K562 (cell line): ENCODE data around the gene NLRP4. TPM values are rescaled to one million over a fixed set of nuclear protein-coding genes. Genes with fewer than 3 reads are reported as not detected.

ENCODE experiments used
- ATAC-seq: fragments of 200-7000 bp; cut with Tn5 transposase; 3 replicates; pipeline ENCODE4 v1.9.1; 2020; ENCODE audit warnings: moderate library complexity
- BruUV-seq: library from RNA; stranded (reverse); fragments of 400-500 nt; replicated peaks from 2 replicates; lab custom pipeline; 2021; lab: Mats Ljungman, UMichigan
- CTCF ChIA-PET: fragments of 300-600 bp; formaldehyde crosslinking; extraction: SDS; loops from one replicate; lab custom pipeline; 2021; ENCODE audit warnings: low intra/inter-chr PET ratio; lab: Yijun Ruan, JAX
- POLR2A ChIA-PET: fragments of 300-600, 350-650 bp; sonication (Branson Sonifier 250); formaldehyde crosslinking; extraction: SDS; loops from one replicate; lab custom pipeline; 2021; ENCODE audit warnings: antibody characterized with exemption, inconsistent platforms; lab: Yijun Ruan, JAX
- DNase-seq, 4 experiments: peaks; one replicate each; pipeline versions ENCODE4 v3.0.0 to v3.0.0-alpha.2; 2011 to 2018; ENCODE audit warnings: low spot score in 3 of 4, mixed read lengths in 3 of 4; ENCODE audit errors: extremely low read depth in 1 of 4
- FAIRE-seq: peaks from 2 replicates; lab custom pipeline; 2011; peaks lifted over from hg19 to GRCh38; lab: Jason Lieb, UNC
- H2AFZ ChIP-seq: 2 replicates; pipeline ENCODE4 v1.6.0; 2011; ENCODE audit warnings: low read depth, low read length, control low read depth, inconsistent platforms
- H3K27ac ChIP-seq: fragments of 200-600 bp; 3 replicates; pipeline ENCODE4 v1.8.0; 2011; ENCODE audit warnings: low read depth, mild to moderate bottlenecking, control low read depth, inconsistent platforms, low read length, moderate library complexity, mixed read lengths; ENCODE audit errors: extremely low read depth
- H3K27me3 ChIP-seq, 2 experiments: fragments of 300-600 bp in 1 of 2; 2 replicates in 1 of 2; 3 replicates in 1 of 2; pipeline versions ENCODE4 v1.6.0 to v1.8.0; 2011; ENCODE audit warnings: inconsistent platforms in 2 of 2, low read length in 2 of 2, mild to moderate bottlenecking in 1 of 2, mixed read lengths in 1 of 2, moderate library complexity in 1 of 2; ENCODE audit not compliant: control insufficient read depth in 2 of 2, insufficient read depth in 2 of 2
- H3K36me3 ChIP-seq: fragments of 300-600 bp; 3 replicates; pipeline ENCODE4 v1.8.0; 2011; ENCODE audit warnings: mild to moderate bottlenecking, low read length, inconsistent platforms; ENCODE audit not compliant: control insufficient read depth, insufficient read depth
- H3K4me1 ChIP-seq, 2 experiments: fragments of 200-600 bp in 1 of 2; replicated peaks in 1 of 2; 2 replicates in 1 of 2; 3 replicates in 1 of 2; pipeline versions ENCODE4 v1.5.1 to v1.8.0; 2011; ENCODE audit warnings: inconsistent platforms in 2 of 2, low read length in 2 of 2, mild to moderate bottlenecking in 1 of 2, mixed read lengths in 1 of 2, moderate library complexity in 1 of 2; ENCODE audit not compliant: control insufficient read depth in 2 of 2, insufficient read depth in 2 of 2
- H3K4me2 ChIP-seq: 2 replicates; pipeline ENCODE4 v1.6.1; 2011; ENCODE audit warnings: low read length, control low read depth, inconsistent platforms, mixed read lengths; ENCODE audit not compliant: insufficient read depth
- H3K4me3 ChIP-seq: fragments of 200-600 bp; sonication (generic), shearing (Covaris generic); 2 replicates; pipeline ENCODE4 v1.5.1; 2016; ENCODE audit warnings: control low read depth, inconsistent platforms
- H3K79me2 ChIP-seq: fragments of 200-600 bp; 3 replicates; pipeline ENCODE4 v1.8.0; 2011; ENCODE audit warnings: low read length, inconsistent platforms; ENCODE audit not compliant: control insufficient read depth, insufficient read depth
- H3K9ac ChIP-seq, 2 experiments: 2 replicates each; pipeline versions ENCODE4 v1.6.0 to v1.6.1; 2011; ENCODE audit warnings: low read depth in 2 of 2, low read length in 2 of 2, control low read depth in 1 of 2, inconsistent platforms in 1 of 2, mild to moderate bottlenecking in 1 of 2, mixed read lengths in 1 of 2; ENCODE audit not compliant: insufficient read depth in 1 of 2
- H3K9me1 ChIP-seq: one replicate; pipeline ENCODE4 v1.6.0; 2011; ENCODE audit warnings: inconsistent platforms, mild to moderate bottlenecking, low read length, moderate library complexity; ENCODE audit not compliant: control insufficient read depth, insufficient read depth
- H3K9me3 ChIP-seq: replicated peaks from 2 replicates; pipeline ENCODE4 v1.5.1; 2011; ENCODE audit warnings: low read depth, low read length, inconsistent platforms; ENCODE audit not compliant: control insufficient read depth, insufficient read depth
- H4K20me1 ChIP-seq: replicated peaks from 2 replicates; pipeline ENCODE4 v1.6.1; 2011; ENCODE audit warnings: low read length, inconsistent platforms, mixed read lengths; ENCODE audit not compliant: control insufficient read depth, insufficient read depth
- CCNT2 ChIP-seq: IDR thresholded peaks from 2 replicates; pipeline ENCODE4 v1.6.1; 2011; ENCODE audit warnings: borderline replicate concordance, low read depth, mild to moderate bottlenecking, moderate library complexity, mixed read lengths, low read length; ENCODE audit not compliant: insufficient read length; ENCODE audit errors: extremely low read depth
- GTF3C2 ChIP-seq: IDR thresholded peaks from 3 replicates; pipeline ENCODE4 v1.6.1; 2011; ENCODE audit warnings: borderline replicate concordance, mild to moderate bottlenecking, moderate library complexity; ENCODE audit not compliant: insufficient read length; ENCODE audit errors: extremely low read depth
- NFRKB ChIP-seq: fragments of 450-650 bp; IDR thresholded peaks from 2 replicates; pipeline ENCODE4 v1.6.1; 2016; ENCODE audit warnings: low read depth
- RBM14 ChIP-seq: fragments of 200-400 bp; formaldehyde crosslinking; IDR thresholded peaks from 2 replicates; pipeline ENCODE4 v1.6.1; 2018; ENCODE audit warnings: low read depth, mild to moderate bottlenecking, low read length, moderate library complexity, borderline replicate concordance; ENCODE audit not compliant: insufficient read depth
- SREBF2 ChIP-seq: sonication (generic); formaldehyde crosslinking; IDR thresholded peaks from 2 replicates; pipeline ENCODE4 v1.4.0; 2020; ENCODE audit warnings: mild to moderate bottlenecking, missing genetic modification reagents
- TBP ChIP-seq: optimal IDR thresholded peaks from 2 replicates; pipeline ENCODE3; 2011; ENCODE audit warnings: low read depth, low read length, improper control_type of control experiment
- ZBTB12 ChIP-seq: fragments of 250-450 bp; sonication (Bioruptor Pico); IDR thresholded peaks from 2 replicates; pipeline ENCODE4 v1.4.0; 2020
- ZBTB2 ChIP-seq: fragments of 450-650 bp; IDR thresholded peaks from 2 replicates; pipeline ENCODE4 v1.6.1; 2016; ENCODE audit warnings: antibody characterized with exemption
- ZNF507 ChIP-seq: conservative IDR thresholded peaks from 2 replicates; pipeline ENCODE4 v1.6.1; 2017; ENCODE audit warnings: missing genetic modification characterization, missing compliant biosample characterization
- WGBS: fragments of 100-300 bp; shearing (Covaris generic); methylation state at CpG from one replicate; pipeline ENCODE4 v1.1.6; 2016; ENCODE audit warnings: low coverage, mixed read lengths; ENCODE audit not compliant: insufficient coverage; ENCODE audit errors: missing lambda C conversion rate; 5-methylcytosine and 5-hydroxymethylcytosine counted together
- in situ Hi-C: fragments of 300-500 bp; cut with MboI; formaldehyde crosslinking; loops from 4 replicates; pipeline ENCODE4 v1.15.0; 2018; ENCODE audit warnings: inconsistent platforms, mixed read lengths
- intact Hi-C: fragments of 100-400 bp; cut with micrococcal nuclease; formaldehyde crosslinking; loops from 2 replicates; pipeline ENCODE4 v1.14.2; 2022
- polyA plus RNA-seq, 8 experiments: library from polyadenylated mRNA; depleted of rRNA in 4 of 8; stranded (reverse) in 5 of 8; unstranded in 3 of 8; fragments of >200 nt; fragmentation: Nextera tagmentation in 2 of 8; fragmentation: Illumina TruSeq in 1 of 8; extraction: Ambion mirVana in 2 of 8; extraction: Trizol in 1 of 8; gene quantifications; 2 replicates each; pipeline versions ENCODE4 v1.2.1 to v1.2.3, GENCODE V29; 2011 to 2014; ENCODE audit warnings: inconsistent platforms in 1 of 8, missing spikeins in 1 of 8
- total RNA-seq, 7 experiments: library from RNA; depleted of rRNA in 6 of 7; stranded (reverse); fragments of >200 nt in 6 of 7; fragmentation: Illumina TruSeq in 2 of 7; extraction: Trizol in 2 of 7; gene quantifications; 2 replicates each; pipeline versions ENCODE4 v1.2.1 to v1.2.3, GENCODE V29; 2011 to 2021; ENCODE audit warnings: low replicate concordance in 1 of 7

NLRP4 gene
- total and polyA plus RNA-seq, 9 of the 15 experiments (the other 6 are each of a cell fraction or from before 2014, with no cell fraction given), result 0.03 to 0.14 (median 0.05) TPM; not detected in 3

DNA sequence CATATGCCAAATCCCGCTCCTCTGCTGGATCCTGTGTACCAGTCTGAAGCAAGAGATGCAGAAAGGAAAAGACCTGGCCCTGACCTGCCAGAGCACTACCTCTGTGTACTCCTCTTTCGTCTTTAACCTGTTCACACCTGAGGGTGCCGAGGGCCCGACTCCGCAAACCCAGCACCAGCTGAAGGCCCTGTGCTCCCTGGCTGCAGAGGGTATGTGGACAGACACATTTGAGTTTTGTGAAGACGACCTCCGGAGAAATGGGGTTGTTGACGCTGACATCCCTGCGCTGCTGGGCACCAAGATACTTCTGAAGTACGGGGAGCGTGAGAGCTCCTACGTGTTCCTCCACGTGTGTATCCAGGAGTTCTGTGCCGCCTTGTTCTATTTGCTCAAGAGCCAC, 22.1 kb downstream of the NLRP4 start:
- under 1% methylated on average over 14 of the region's 14 CpGs for WGBS
- Histone ChIP-seq H3K36me3 (no peaks in the 10 kb centered on the region), H3K27me3 (peaks cover 11 to 42% of the 10 kb centered on the region in 2 experiments; a peak in 3 of 5 replicates), H4K20me1 (no peaks in the 10 kb centered on the region; the same call in 1 of the 2 replicates), H2AFZ (no peak overlapping the region), H3K27ac (no peak overlapping the region), H3K9me3 (no peaks in the 10 kb centered on the region), H3K4me1 (no peaks in the 10 kb centered on the region), H3K4me3 (no peak overlapping the region), H3K9ac (no peak overlapping the region), H3K9me1 (no peaks in the 10 kb centered on the region), H3K4me2 (no peak overlapping the region), H3K79me2 (no peaks in the 10 kb centered on the region)
- in situ Hi-C loops (no loop called here), intact Hi-C loops (no loop called here)
- ATAC-seq (no peak), FAIRE-seq (no peak), DNase-seq (no peak)
- CTCF ChIA-PET, result no interaction called here
- no TSS peak for BruUV-seq
- POLR2A ChIA-PET, result interaction anchor here (0.7 kb wide), 1 partner anchor 475 kb away, joined by 4 read pairs; no protein-coding TSS in a partner anchor
- TF ChIP-seq ZBTB2 (no peak), TBP (no peak), NFRKB (no peak), SREBF2 (CRISPR knock-in tag) (no peak), ZBTB12 (CRISPR knock-in tag) (no peak), GTF3C2 (no peak), CCNT2 (no peak), ZNF507 (tag) (no peak), RBM14 (no peak)
